GM04503 (cell line): ENCODE results near the gene STEAP1B.
"Not testable (repeated sequence)": the region's sequence is repeated elsewhere in the genome, so short reads cannot be mapped to it uniquely, and the experiment has no call there.

Experiments used
- DNase-seq: peaks from one replicate; pipeline ENCODE4 v3.0.0-alpha.2; 2012; ENCODE audit warnings: low read depth

The STEAP1B gene

GRCh38 chr7:22452960-22453558 lies 46.9 kb downstream of the STEAP1B start:
- no peak for DNase-seq

- DNase-seq: no peak
Measured at GRCh38 chr7:22452142-22452959, 47.6 kb downstream of the STEAP1B start.

- not testable (repeated sequence) for DNase-seq
Measured at GRCh38 chr7:22450013-22450412, 50.0 kb downstream of the STEAP1B start.

GRCh38 chr7:22447762-22448161 lies 52.2 kb downstream of the STEAP1B start:
- DNase-seq: no peak

- no peak for DNase-seq
Measured at GRCh38 chr7:22447008-22447407, 53.0 kb downstream of the STEAP1B start.

GRCh38 chr7:22445853-22446252 lies 54.1 kb downstream of the STEAP1B start:
- DNase-seq: no peak

- no peak for DNase-seq
Measured at GRCh38 chr7:22445140-22445743, 54.7 kb downstream of the STEAP1B start.

GRCh38 chr7:22444181-22444971 lies 55.6 kb downstream of the STEAP1B start:
- no peak for DNase-seq

GRCh38 chr7:22443370-22444180 lies 56.4 kb downstream of the STEAP1B start:
- no peak for DNase-seq

- DNase-seq: no peak
Measured at GRCh38 chr7:22442882-22443369, 57.1 kb downstream of the STEAP1B start.

GRCh38 chr7:22442187-22442881 lies 57.7 kb downstream of the STEAP1B start:
- DNase-seq: no peak

GRCh38 chr7:22441157-22441556 lies 58.8 kb downstream of the STEAP1B start:
- DNase-seq: no peak

GRCh38 chr7:22438994-22439393 lies 61.0 kb downstream of the STEAP1B start:
- no peak for DNase-seq

GRCh38 chr7:22436552-22436951 lies 63.4 kb downstream of the STEAP1B start:
- not testable (repeated sequence) for DNase-seq

- DNase-seq: no peak
Measured at GRCh38 chr7:22435720-22436119, 64.3 kb downstream of the STEAP1B start.

GRCh38 chr7:22435105-22435504 lies 64.9 kb downstream of the STEAP1B start:
- DNase-seq: no peak

- DNase-seq: no peak
Measured at GRCh38 chr7:22433710-22434460, 66.1 kb downstream of the STEAP1B start.

- not testable (repeated sequence) for DNase-seq
Measured at GRCh38 chr7:22433165-22433700, 66.8 kb downstream of the STEAP1B start.

- DNase-seq: no peak
Measured at GRCh38 chr7:22432203-22432718, 67.7 kb downstream of the STEAP1B start.
